GM12878 (cell line): Measurements from ENCODE around the gene HOXC13.

Source experiments
- CTCF ChIP-seq, 3 experiments: IDR thresholded peaks in 2 of 3; conservative IDR thresholded peaks in 1 of 3; 2 replicates each; pipeline ENCODE4 v1.5.1; 2011; ENCODE audit warnings: low read depth in 3 of 3, low read length in 3 of 3, mild to moderate bottlenecking in 3 of 3, control low read depth in 2 of 3, moderate library complexity in 2 of 3, inconsistent platforms in 1 of 3, mixed read lengths in 1 of 3; ENCODE audit not compliant: control insufficient read depth in 2 of 3, insufficient read depth in 1 of 3; ENCODE audit errors: extremely low read depth in 1 of 3
- PML ChIP-seq: IDR thresholded peaks from 2 replicates; pipeline ENCODE4 v1.6.1; 2012; ENCODE audit warnings: low read length, inconsistent platforms
- POLR2A ChIP-seq: IDR thresholded peaks from 2 replicates; pipeline ENCODE4 v1.6.1; 2011; ENCODE audit warnings: low read depth, mild to moderate bottlenecking, low read length
- RBBP5 ChIP-seq: fragments of 200-600 bp; sonication (generic); conservative IDR thresholded peaks from 2 replicates; pipeline ENCODE4 v1.6.1; 2016
- ZBTB33 ChIP-seq: fragments of 450-650 bp; IDR thresholded peaks from 2 replicates; pipeline ENCODE4 v1.6.1; 2017; ENCODE audit warnings: mild to moderate bottlenecking

GRCh38 chr12:53963434-53964314 lies 25.0 kb downstream of the HOXC13 start:
- no peak for TF ChIP-seq ZBTB33
- no peak for TF ChIP-seq POLR2A
- no peak for TF ChIP-seq RBBP5
- no peak for TF ChIP-seq CTCF (IDR thresholded peaks at IDR 0.05 in 2 of 3, conservative IDR thresholded peaks at IDR 0.05 in 1 of 3; ENCODE audit: control insufficient read depth in 2 of 3, extremely low read depth in 1 of 3, insufficient read depth in 1 of 3, low read depth in 3 of 3, low read length in 3 of 3)
- TF ChIP-seq PML = no peak
